ENCODE measurements around the gene SPATC1L.

- TF ChIP-seq BACH1 (IDR thresholded peaks at IDR 0.05; ENCODE audit: low read length): no peak
- TF ChIP-seq RBBP5 (IDR thresholded peaks at IDR 0.05; ENCODE audit: borderline replicate concordance, low read depth, low read length): no peak
- TF ChIP-seq POLR2A (IDR thresholded peaks at IDR 0.05; ENCODE audit: control extremely low read depth in 1 of 2, low read depth in 2 of 2, low read length in 2 of 2): no peak
- TF ChIP-seq BRCA1 (IDR thresholded peaks at IDR 0.05; ENCODE audit: low read depth, low read length): no peak
- no peak for TF ChIP-seq YY1 (IDR thresholded peaks at IDR 0.05; ENCODE audit: low read depth, low read length)
- no peak for TF ChIP-seq SP1 (IDR thresholded peaks at IDR 0.05; ENCODE audit: low read depth, low read length)
- TF ChIP-seq RXRA (IDR thresholded peaks at IDR 0.05; ENCODE audit: insufficient read depth, low read depth, low read length): no peak
- TF ChIP-seq TAF1 (IDR thresholded peaks at IDR 0.05; ENCODE audit: low read depth, low read length): no peak
- TF ChIP-seq CBX5 (IDR thresholded peaks at IDR 0.05; ENCODE audit: low read depth, low read length): no peak
- TF ChIP-seq EZH2 (IDR thresholded peaks at IDR 0.05; ENCODE audit: low read depth, low read length, severe bottlenecking): no peak
Measured at GRCh38 chr21:46199436-46200373, 15.4 kb upstream of the SPATC1L start.
